Trophoblast cell (in vitro differentiated cells and primary cell): ENCODE results near the gene EFNA5.
"Not testable (repeated sequence)": the region's sequence is repeated elsewhere in the genome, so short reads cannot be mapped to it uniquely, and the experiment has no call there.

Source experiments
- DNase-seq, 2 donors: peaks; one replicate each; pipeline ENCODE4 v3.0.0-alpha.2; 2016
- H2AFZ ChIP-seq: 2 replicates; pipeline ENCODE4 v1.6.1; 2013; ENCODE audit warnings: low read length, moderate library complexity, mild to moderate bottlenecking; ENCODE audit not compliant: insufficient read depth, poor library complexity
- H2AK5ac ChIP-seq: 2 replicates; pipeline ENCODE4 v1.6.1; 2013; ENCODE audit warnings: mild to moderate bottlenecking, low read length
- H2BK120ac ChIP-seq: 2 replicates; pipeline ENCODE4 v1.6.1; 2013; ENCODE audit warnings: low read length, mild to moderate bottlenecking, moderate library complexity; ENCODE audit not compliant: insufficient read depth, poor library complexity
- H2BK12ac ChIP-seq: 2 replicates; pipeline ENCODE4 v1.6.1; 2013; ENCODE audit warnings: mild to moderate bottlenecking, low read length, moderate library complexity
- H2BK5ac ChIP-seq: 2 replicates; pipeline ENCODE4 v1.6.1; 2013; ENCODE audit warnings: low read length, low read depth, moderate library complexity, mild to moderate bottlenecking; ENCODE audit not compliant: poor library complexity
- H3K14ac ChIP-seq: 2 replicates; pipeline ENCODE4 v1.6.1; 2013; ENCODE audit warnings: mild to moderate bottlenecking, low read length
- H3K18ac ChIP-seq: 2 replicates; pipeline ENCODE4 v1.6.1; 2013; ENCODE audit warnings: mild to moderate bottlenecking, low read length
- H3K23ac ChIP-seq: 2 replicates; pipeline ENCODE4 v1.6.1; 2013; ENCODE audit warnings: low read length
- H3K27ac ChIP-seq: 2 replicates; pipeline ENCODE4 v1.5.1; 2013; ENCODE audit warnings: low read depth, mild to moderate bottlenecking, inconsistent platforms, low read length, moderate library complexity
- H3K27me3 ChIP-seq: 2 replicates; pipeline ENCODE4 v1.6.1; 2013; ENCODE audit warnings: inconsistent platforms, mild to moderate bottlenecking, low read length, moderate library complexity; ENCODE audit not compliant: insufficient read depth
- H3K36me3 ChIP-seq, 2 experiments: 1 replicate in 1 of 2; 2 replicates in 1 of 2; pipeline ENCODE4 v1.6.1; 2013; ENCODE audit warnings: low read length in 2 of 2, mild to moderate bottlenecking in 2 of 2, moderate library complexity in 1 of 2; ENCODE audit not compliant: insufficient read depth in 2 of 2, control insufficient read depth in 1 of 2
- H3K4ac ChIP-seq: 2 replicates; pipeline ENCODE4 v1.6.1; 2013; ENCODE audit warnings: low read depth, mild to moderate bottlenecking, low read length, moderate library complexity
- H3K4me1 ChIP-seq, 2 experiments: 1 replicate in 1 of 2; 2 replicates in 1 of 2; pipeline ENCODE4 v1.6.1; 2013; ENCODE audit warnings: low read length in 2 of 2, mild to moderate bottlenecking in 2 of 2, moderate library complexity in 1 of 2; ENCODE audit not compliant: insufficient read depth in 2 of 2, control insufficient read depth in 1 of 2
- H3K4me2 ChIP-seq: 2 replicates; pipeline ENCODE4 v1.6.1; 2013; ENCODE audit warnings: inconsistent platforms, mild to moderate bottlenecking, low read length, moderate library complexity
- H3K4me3 ChIP-seq: 2 replicates; pipeline ENCODE4 v1.5.1; 2013; ENCODE audit warnings: mild to moderate bottlenecking, low read depth, low read length, inconsistent platforms
- H3K79me1 ChIP-seq: one replicate; pipeline ENCODE4 v1.6.1; 2013; ENCODE audit warnings: low read length
- H3K79me2 ChIP-seq: 2 replicates; pipeline ENCODE4 v1.6.1; 2013; ENCODE audit warnings: low read length, mild to moderate bottlenecking; ENCODE audit not compliant: control insufficient read depth, insufficient read depth, poor library complexity
- H3K9ac ChIP-seq: 2 replicates; pipeline ENCODE4 v1.6.1; 2013; ENCODE audit warnings: mild to moderate bottlenecking, low read length
- H3K9me3 ChIP-seq: 2 replicates; pipeline ENCODE4 v1.6.1; 2013; ENCODE audit warnings: low read depth, mild to moderate bottlenecking, control low read depth, inconsistent platforms, low read length; ENCODE audit not compliant: insufficient read depth
- H4K12ac ChIP-seq: 2 replicates; pipeline ENCODE4 v1.6.1; 2013; ENCODE audit warnings: low read depth, mild to moderate bottlenecking, low read length, moderate library complexity
- H4K8ac ChIP-seq: 2 replicates; pipeline ENCODE4 v1.6.1; 2013; ENCODE audit warnings: low read depth, mild to moderate bottlenecking, low read length, moderate library complexity
- H4K91ac ChIP-seq: one replicate; pipeline ENCODE4 v1.6.1; 2013; ENCODE audit warnings: low read depth, mild to moderate bottlenecking, low read length, moderate library complexity
- whole genome bisulfite sequencing: extraction: QIAGEN DNeasy Blood & Tissue Kit; methylation state at CpG from one replicate; pipeline ENCODE4 v1.1.7; 2013; ENCODE audit warnings: missing lambda C conversion rate; ENCODE audit not compliant: insufficient read length, insufficient coverage; ENCODE audit errors: extremely low coverage; 5-methylcytosine and 5-hydroxymethylcytosine counted together

Gene EFNA5

DNA sequence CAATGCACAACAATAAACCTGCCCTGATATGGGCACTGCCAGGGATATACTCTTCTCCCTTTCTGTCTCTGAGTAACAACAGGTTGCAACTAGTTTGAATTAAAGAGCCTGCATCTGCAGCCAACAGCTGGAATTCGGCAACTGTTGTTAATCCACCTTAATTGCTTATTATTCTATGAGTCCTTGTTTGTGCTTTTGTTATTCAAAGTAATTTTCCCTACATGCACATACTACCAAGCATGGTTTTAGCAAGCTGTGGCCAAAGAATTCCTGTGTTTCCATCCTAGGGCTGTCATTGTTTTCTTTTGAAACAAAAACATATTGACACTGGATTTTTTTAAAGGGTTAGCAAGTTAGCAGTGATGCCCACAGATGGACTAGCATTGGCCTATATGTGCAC is 171.5 kb downstream of the EFNA5 start:
- Histone ChIP-seq H2AFZ (no peak overlapping the region), H3K18ac (no peak overlapping the region), H3K79me2 (no peaks in the 10 kb centered on the region), H3K9ac (no peak overlapping the region), H3K4me3 (no peak overlapping the region), H3K4me1 (peaks cover 3 to 6% of the 10 kb centered on the region in 2 experiments), H4K8ac (no peak overlapping the region), H3K79me1 (no peaks in the 10 kb centered on the region), H3K23ac (no peak overlapping the region), H2AK5ac (no peak overlapping the region), H3K4me2 (no peak overlapping the region), H3K27me3 (no peaks in the 10 kb centered on the region), H3K9me3 (no peaks in the 10 kb centered on the region), H3K36me3 (no peaks in the 10 kb centered on the region), H3K27ac (no peak overlapping the region), H3K14ac (no peak overlapping the region), H2BK5ac (no peak overlapping the region), H4K91ac (no peak overlapping the region), H2BK12ac (no peak overlapping the region), H4K12ac (no peak overlapping the region), H2BK120ac (no peak overlapping the region), H3K4ac (no peak overlapping the region)
- WGBS: no CpG with 5 or more reads among the region's 1 CpG
- no peak for DNase-seq

DNA sequence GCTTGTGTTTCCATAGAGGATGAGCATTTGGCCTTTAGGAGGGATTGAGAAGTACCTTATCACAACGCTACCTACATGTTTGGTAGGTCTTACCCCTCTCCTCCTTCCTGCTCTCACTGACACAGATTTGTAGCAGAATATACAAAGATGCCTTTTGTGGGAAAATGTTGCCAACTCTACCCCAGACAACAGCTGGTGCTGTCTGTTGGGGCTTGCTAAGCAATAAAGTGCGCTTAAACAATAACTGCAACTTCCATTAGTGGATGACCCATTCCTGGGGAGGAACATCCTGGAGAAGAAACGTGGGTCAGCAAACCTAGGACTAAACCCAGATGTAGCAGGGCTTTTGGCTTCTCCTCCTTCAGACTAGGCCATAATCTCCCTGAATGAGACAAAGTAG is 174.3 kb downstream of the EFNA5 start:
- H3K4me2 ChIP-seq: no peak overlapping the region
- H3K14ac ChIP-seq: no peak overlapping the region
- no peak overlapping the region for H3K9ac ChIP-seq
- DNase-seq: no peak
- no peaks in the 10 kb centered on the region for H3K4me1 ChIP-seq
- no peak overlapping the region for H3K23ac ChIP-seq
- no peaks in the 10 kb centered on the region for H3K36me3 ChIP-seq
- no peak overlapping the region for H3K4ac ChIP-seq
- no peak overlapping the region for H2AFZ ChIP-seq
- no peak overlapping the region for H4K8ac ChIP-seq
- no CpG with 5 or more reads among the region's 3 CpGs for WGBS
- H2BK12ac ChIP-seq: no peak overlapping the region
- no peaks in the 10 kb centered on the region for H3K79me2 ChIP-seq
- H3K27me3 ChIP-seq: no peaks in the 10 kb centered on the region
- no peak overlapping the region for H3K27ac ChIP-seq
- no peak overlapping the region for H3K4me3 ChIP-seq
- H2BK5ac ChIP-seq: no peak overlapping the region
- H2BK120ac ChIP-seq: no peak overlapping the region
- no peak overlapping the region for H3K18ac ChIP-seq
- no peaks in the 10 kb centered on the region for H3K79me1 ChIP-seq
- H4K12ac ChIP-seq: no peak overlapping the region
- H3K9me3 ChIP-seq: no peaks in the 10 kb centered on the region
- no peak overlapping the region for H4K91ac ChIP-seq
- H2AK5ac ChIP-seq: no peak overlapping the region

DNA sequence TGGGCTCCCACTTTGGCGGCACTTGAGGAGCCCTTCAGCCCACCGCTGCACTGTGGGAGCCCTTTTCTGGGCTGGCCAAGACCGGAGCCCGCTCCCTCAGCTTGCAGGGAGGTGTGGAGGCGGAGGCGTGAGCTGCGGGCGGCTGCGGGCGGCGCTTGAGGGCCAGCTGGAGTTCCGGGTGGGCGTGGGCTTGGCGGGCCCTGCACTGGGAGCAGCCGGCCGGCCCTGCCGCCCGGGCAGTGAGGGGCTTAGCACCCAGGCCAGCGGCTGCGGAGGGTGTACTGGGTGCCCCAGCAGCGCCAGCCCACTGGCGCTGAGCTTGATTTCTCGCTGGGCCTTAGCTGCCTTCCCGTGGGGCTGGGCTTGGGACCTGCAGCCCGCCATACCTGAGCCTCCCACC is 176.6 kb downstream of the EFNA5 start:
- H3K27me3 ChIP-seq, H3K18ac ChIP-seq, H3K9ac ChIP-seq, H4K8ac ChIP-seq, H3K79me2 ChIP-seq, H2BK5ac ChIP-seq, H3K9me3 ChIP-seq, H3K23ac ChIP-seq, H4K12ac ChIP-seq, H3K27ac ChIP-seq, H3K4me3 ChIP-seq, H3K4me1 ChIP-seq, H3K4me2 ChIP-seq, H3K79me1 ChIP-seq, H3K36me3 ChIP-seq, H2AFZ ChIP-seq, H2BK120ac ChIP-seq, H2BK12ac ChIP-seq, DNase-seq, H2AK5ac ChIP-seq, H4K91ac ChIP-seq, H3K14ac ChIP-seq, H3K4ac ChIP-seq: not testable (repeated sequence)
- WGBS: no CpG with 5 or more reads among the region's 25 CpGs

DNA sequence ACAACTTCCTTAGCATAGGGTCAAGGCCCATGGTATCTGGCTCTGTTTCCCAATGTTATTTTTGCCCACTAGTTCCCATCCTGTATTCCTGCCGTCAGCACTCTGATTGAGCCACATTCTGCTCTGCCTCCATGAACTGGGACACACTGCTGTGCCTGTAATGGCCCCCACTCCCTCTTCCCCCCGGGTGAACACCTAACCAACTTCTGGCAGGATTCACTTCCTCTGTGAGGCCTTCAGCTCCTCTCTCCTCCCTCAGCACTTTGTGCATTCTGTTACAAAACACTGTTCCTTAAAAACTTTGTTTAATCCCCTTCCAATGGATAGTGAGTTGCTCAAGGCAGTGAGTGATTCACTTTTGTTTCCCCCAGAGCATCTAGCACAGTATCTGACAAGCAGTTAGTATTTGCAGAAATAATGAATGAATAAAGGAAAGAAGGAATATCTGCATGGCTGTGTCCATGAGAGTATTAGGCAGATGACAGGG is 183.6 kb downstream of the EFNA5 start:
- H3K4me3 ChIP-seq: no peak overlapping the region
- no peak overlapping the region for H3K4ac ChIP-seq
- no peak overlapping the region for H2BK120ac ChIP-seq
- H3K4me1 ChIP-seq: no peaks in the 10 kb centered on the region
- H2AK5ac ChIP-seq: no peak overlapping the region
- no peaks in the 10 kb centered on the region for H3K79me1 ChIP-seq
- H3K4me2 ChIP-seq: no peak overlapping the region
- H2BK12ac ChIP-seq: no peak overlapping the region
- no peak overlapping the region for H3K23ac ChIP-seq
- H4K12ac ChIP-seq: no peak overlapping the region
- no peak overlapping the region for H4K8ac ChIP-seq
- no peak overlapping the region for H3K14ac ChIP-seq
- no CpG with 5 or more reads among the region's 2 CpGs for WGBS
- no peak overlapping the region for H2AFZ ChIP-seq
- no peak overlapping the region for H3K9ac ChIP-seq
- no peaks in the 10 kb centered on the region for H3K27me3 ChIP-seq
- no peak overlapping the region for H3K18ac ChIP-seq
- no peaks in the 10 kb centered on the region for H3K79me2 ChIP-seq
- no peak overlapping the region for H3K27ac ChIP-seq
- DNase-seq: no peak
- no peak overlapping the region for H4K91ac ChIP-seq
- H2BK5ac ChIP-seq: no peak overlapping the region
- no peaks in the 10 kb centered on the region for H3K9me3 ChIP-seq
- no peaks in the 10 kb centered on the region for H3K36me3 ChIP-seq
